ENCODE measurements around the gene DCAF17.

- TF ChIP-seq POLR2A (IDR thresholded peaks at IDR 0.05; ENCODE audit: low read length) (no peak), GATA1 (IDR thresholded peaks at IDR 0.05; ENCODE audit: low read depth, low read length) (no peak)
Observed at GRCh38 chr2:171399292-171399691, 34.7 kb upstream of the DCAF17 start.

Data from erythroblast (primary cell).